Astrocyte of the spinal cord (primary cell): Measurements from ENCODE around the gene AKAP10.
"Not testable (repeated sequence)": the region's sequence is repeated elsewhere in the genome, so short reads cannot be mapped to it uniquely, and the experiment has no call there.

Source experiments
- DNase-seq: peaks from one replicate; pipeline ENCODE4 v3.0.0; 2011; ENCODE audit warnings: low read depth, low spot score
- H3K4me3 ChIP-seq: 2 replicates; pipeline ENCODE4 v1.5.1; 2011; ENCODE audit warnings: low read depth, mild to moderate bottlenecking, low read length, moderate library complexity
- in situ Hi-C: cut with HindIII; loops from 2 replicates; pipeline ENCODE4 v1.10.0; 2017; ENCODE audit warnings: low sequenced_read_pairs
- TF ChIP-seq, protein P1 (sequence below): IDR thresholded peaks from 2 replicates; pipeline ENCODE4 v1.5.1; 2012; ENCODE audit warnings: low read depth, mild to moderate bottlenecking, low read length, inconsistent platforms

Gene AKAP10

GRCh38 chr17:19904412-19904811 is 73.2 kb downstream of the AKAP10 start:
- no peak overlapping the region for H3K4me3 ChIP-seq
- in situ Hi-C loops = no loop called here
- TF ChIP-seq, protein P1, sequence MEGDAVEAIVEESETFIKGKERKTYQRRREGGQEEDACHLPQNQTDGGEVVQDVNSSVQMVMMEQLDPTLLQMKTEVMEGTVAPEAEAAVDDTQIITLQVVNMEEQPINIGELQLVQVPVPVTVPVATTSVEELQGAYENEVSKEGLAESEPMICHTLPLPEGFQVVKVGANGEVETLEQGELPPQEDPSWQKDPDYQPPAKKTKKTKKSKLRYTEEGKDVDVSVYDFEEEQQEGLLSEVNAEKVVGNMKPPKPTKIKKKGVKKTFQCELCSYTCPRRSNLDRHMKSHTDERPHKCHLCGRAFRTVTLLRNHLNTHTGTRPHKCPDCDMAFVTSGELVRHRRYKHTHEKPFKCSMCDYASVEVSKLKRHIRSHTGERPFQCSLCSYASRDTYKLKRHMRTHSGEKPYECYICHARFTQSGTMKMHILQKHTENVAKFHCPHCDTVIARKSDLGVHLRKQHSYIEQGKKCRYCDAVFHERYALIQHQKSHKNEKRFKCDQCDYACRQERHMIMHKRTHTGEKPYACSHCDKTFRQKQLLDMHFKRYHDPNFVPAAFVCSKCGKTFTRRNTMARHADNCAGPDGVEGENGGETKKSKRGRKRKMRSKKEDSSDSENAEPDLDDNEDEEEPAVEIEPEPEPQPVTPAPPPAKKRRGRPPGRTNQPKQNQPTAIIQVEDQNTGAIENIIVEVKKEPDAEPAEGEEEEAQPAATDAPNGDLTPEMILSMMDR = no peak
- peak; percentile 39 for DNase-seq

DNA sequence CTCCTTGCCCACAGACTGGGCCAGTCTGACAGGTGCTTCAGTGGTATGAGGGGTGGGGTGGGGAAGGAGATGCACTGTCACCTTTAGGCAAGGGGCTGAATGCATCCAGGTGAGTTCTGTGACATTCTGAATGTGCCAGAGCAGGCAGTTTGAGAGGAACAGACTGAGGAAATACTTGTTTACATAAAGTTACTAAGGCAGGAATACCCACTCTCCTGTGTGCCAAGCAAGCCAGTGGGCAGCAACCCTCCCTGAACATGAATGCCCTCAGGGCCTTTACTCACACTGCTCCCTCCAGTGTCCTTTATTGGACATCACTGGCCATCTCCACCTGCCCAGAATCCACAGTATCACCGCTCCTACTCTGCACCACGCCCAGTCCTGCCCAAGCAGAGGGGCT is 76.8 kb downstream of the AKAP10 start:
- no peak overlapping the region for H3K4me3 ChIP-seq
- no peak for DNase-seq
- TF ChIP-seq, protein P1 = no peak
- in situ Hi-C loops = no loop called here

- DNase-seq = peak; percentile 68
- in situ Hi-C loops = no loop called here
- H3K4me3 ChIP-seq = no peak overlapping the region
- TF ChIP-seq, protein P1 = no peak
Measured at GRCh38 chr17:19897903-19898302, 79.7 kb downstream of the AKAP10 start.

DNA sequence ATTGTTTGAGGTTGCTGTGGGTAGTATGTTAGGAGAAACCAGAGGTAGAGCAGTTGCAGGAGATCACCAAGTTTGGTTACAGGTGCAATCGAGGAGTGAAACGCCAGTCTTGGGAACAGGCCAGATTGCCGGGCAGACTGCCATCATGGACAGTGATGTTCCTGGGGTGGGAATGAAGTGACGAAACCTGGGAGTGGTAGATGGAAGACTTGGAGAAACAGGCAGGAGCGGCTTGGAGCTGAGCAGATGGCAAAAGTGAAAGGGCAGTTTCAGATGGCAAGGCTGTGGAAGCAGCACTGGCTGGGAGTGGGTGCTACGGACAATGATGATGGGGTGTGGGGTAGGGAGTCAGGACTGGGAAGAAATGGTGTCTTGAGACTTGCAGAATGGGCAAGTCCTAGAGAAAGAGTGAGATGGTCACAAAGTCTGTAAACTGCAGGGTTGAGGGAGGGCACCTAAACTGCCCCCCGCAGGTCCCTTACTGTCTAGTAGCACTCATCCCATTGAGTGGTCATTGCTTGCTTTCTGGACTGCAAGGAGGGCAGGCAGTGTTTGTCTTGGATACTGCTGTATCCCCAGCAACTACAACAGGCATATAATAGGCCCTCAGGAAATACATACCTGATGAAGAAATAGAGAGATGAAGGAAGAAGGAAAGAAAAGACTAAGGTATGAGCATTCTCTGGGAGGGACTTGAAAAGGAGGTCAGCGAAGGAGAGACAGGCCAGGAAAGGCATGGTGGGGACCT is 80.4 kb downstream of the AKAP10 start:
- in situ Hi-C loops = no loop called here
- no peak for DNase-seq
- TF ChIP-seq, protein P1 = no peak
- no peak overlapping the region for H3K4me3 ChIP-seq

DNA sequence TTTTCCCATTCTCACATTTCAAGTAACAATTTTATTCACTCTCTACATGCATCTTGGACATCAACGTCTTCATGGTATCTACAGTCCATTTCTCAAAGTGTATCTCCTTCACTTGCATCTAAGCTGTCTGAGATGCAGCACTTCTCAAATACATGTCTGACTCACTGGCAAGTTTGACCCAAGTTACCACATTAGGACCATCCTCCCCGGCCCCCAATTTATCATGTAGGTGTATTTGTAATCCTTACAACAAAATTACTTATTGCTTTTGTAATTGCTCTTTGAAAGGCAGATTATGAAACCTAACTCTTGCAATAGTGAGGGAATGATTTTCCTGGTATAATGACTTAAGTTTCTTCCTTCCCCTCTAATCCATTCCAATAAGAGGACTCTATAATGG is 80.9 kb downstream of the AKAP10 start:
- no peak overlapping the region for H3K4me3 ChIP-seq
- in situ Hi-C loops = no loop called here
- no peak for DNase-seq
- TF ChIP-seq, protein P1 = no peak

DNA sequence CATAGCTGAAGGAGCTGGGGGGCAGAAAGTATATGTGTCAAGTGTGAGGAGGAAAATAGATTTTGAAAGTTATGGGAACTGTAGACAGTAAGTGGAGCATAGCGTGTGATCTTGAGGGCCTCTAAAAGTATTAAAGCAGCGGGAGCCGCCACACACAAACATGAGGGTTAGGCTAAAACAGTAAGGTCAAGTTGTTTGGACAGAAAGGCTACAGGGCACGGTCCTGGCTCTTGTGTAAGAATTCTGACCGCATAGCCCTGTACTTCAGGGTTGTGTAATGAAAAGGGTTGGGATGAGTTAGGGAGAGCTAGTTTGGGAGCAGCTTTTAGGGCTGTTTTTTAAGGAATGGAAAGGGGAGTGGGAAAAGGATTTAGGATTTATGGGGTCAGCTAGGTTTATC is 87.1 kb downstream of the AKAP10 start:
- H3K4me3 ChIP-seq, in situ Hi-C loops, DNase-seq: not testable (repeated sequence)

- in situ Hi-C loops, DNase-seq, H3K4me3 ChIP-seq: not testable (repeated sequence)
Measured at GRCh38 chr17:19890001-19890400, 87.6 kb downstream of the AKAP10 start.

- in situ Hi-C loops = no loop called here
- TF ChIP-seq, protein P1 = no peak
- DNase-seq = no peak
- no peak overlapping the region for H3K4me3 ChIP-seq
Measured at GRCh38 chr17:19886116-19886515, 91.5 kb downstream of the AKAP10 start.
